ENCODE data around the gene SLC43A1. TPM values are rescaled to one million over a fixed set of nuclear protein-coding genes. Genes with fewer than 3 reads are reported as not detected.

The SLC43A1 gene
- total and polyA plus RNA-seq, 2 of the 4 experiments (the other 2 are of a cell fraction), result 10.0 to 17.0 TPM

DNA sequence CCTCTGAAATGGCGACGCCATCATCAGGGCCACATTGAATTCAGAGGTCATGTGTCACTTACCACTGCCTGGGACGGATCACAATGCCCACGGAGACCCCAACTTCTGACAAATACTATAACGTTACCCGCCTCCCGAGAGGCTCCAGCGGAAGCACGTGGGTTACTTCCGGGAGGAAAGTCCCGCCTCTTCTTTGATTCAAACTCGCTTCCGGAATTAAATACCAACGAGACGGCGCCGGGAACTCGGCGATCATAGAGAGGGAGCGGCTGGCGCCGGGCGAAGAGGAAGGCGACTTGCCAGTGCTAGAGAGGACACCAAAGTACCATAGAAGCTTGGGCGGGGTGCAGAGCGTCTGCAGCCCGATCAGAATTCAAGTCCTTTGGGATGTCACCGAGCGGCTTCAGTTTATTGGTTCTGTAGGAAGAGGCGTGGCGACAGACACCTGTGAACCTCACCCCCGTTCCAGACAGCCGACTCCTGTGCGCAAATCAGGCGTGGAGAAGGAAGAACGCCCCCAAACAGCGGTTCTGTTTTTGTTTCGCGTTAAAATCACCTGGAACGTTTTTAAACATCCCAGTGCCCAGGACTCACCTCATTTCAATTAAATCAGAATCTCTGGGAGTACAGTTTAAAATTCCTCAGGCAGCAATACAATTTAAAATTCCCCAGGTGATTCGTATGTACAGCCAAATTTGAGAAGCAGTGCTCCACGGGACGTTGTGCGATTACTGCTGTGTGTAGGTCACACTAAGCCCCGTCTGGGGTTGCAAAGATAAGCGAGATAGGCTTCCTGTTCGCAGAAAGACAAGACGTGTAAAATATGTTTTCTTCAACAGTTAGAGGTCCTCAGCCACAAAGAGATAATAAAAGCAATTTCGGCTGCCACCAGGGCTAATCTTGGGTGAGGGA, 15.3 kb upstream of the SLC43A1 start, which contains the start of gene TIMM10:
TSS of gene TIMM10 (minus strand) at position 159 of the 912 bp plus-strand sequence. CDS start 565 bp downstream, outside the sequence.
- peak within 1 kb of the TSS; percentile 91 for H3K4ac ChIP-seq (ENCODE audit: low read depth, low read length)
- H2BK5ac ChIP-seq (ENCODE audit: low read depth, low read length, poor library complexity, severe bottlenecking), result peak within 1 kb of the TSS; percentile 57
- H3K9me1 ChIP-seq (ENCODE audit: insufficient read depth, low read length), result no peaks in the 10 kb centered on the region
- H2AFZ ChIP-seq (replicated peaks; ENCODE audit: low read length, poor library complexity), result peak within 1 kb of the TSS; percentile 100
- H2BK15ac ChIP-seq (ENCODE audit: low read depth, low read length), result no peak within 1 kb of the TSS; the same call in 2 of the 3 replicates
- peak within 1 kb of the TSS; percentile 94 for H3K4me2 ChIP-seq (ENCODE audit: low read depth, low read length)
- H2BK20ac ChIP-seq (ENCODE audit: low read depth, low read length), result no peak within 1 kb of the TSS
- in situ Hi-C loops (cut with MboI; ENCODE audit: low sequenced_read_pairs) (no loop called here), intact Hi-C loops (cut with micrococcal nuclease) (loop anchor here (1.0 kb wide), 1 partner anchor 110 kb away; no protein-coding TSS in a partner anchor), dilution Hi-C loops (cut with HindIII; ENCODE audit: low sequenced_read_pairs, unreplicated experiment) (no loop called here)
- no TSS peak for BruUV-seq (replicated peaks)
- H2BK120ac ChIP-seq (ENCODE audit: low read depth, low read length), result peak within 1 kb of the TSS; percentile 48; the same call in 1 of the 2 replicates
- peak within 1 kb of the TSS; percentile 93 for H2AK5ac ChIP-seq (ENCODE audit: low read depth, low read length)
- ChIA-PET CTCF (interaction anchor here (0.9 kb wide), 1 partner anchor 36 kb away, joined by 3 read pairs; no protein-coding TSS in a partner anchor), POLR2A (ENCODE audit: unreplicated experiment) (interaction anchor here (0.7 kb wide), 1 partner anchor 114 kb away, joined by 4 read pairs; no protein-coding TSS in a partner anchor)
- peak within 1 kb of the TSS; percentile 80 for H3K4me3 ChIP-seq (ENCODE audit: insufficient read depth, low read depth, low read length)
- peak within 1 kb of the TSS; percentile 82 for H4K91ac ChIP-seq (ENCODE audit: insufficient read depth, low read depth, low read length)
- H3K14ac ChIP-seq (replicated peaks; ENCODE audit: low read depth, low read length), result peak within 1 kb of the TSS; percentile 98
- peaks cover 8% of the 10 kb centered on the region; the same call in 1 of the 2 replicates for H4K20me1 ChIP-seq (ENCODE audit: insufficient read depth, low read length)
- DNase-seq (peak; percentile 95), ATAC-seq (ENCODE audit: low read depth) (peak; percentile 98)
- peak within 1 kb of the TSS; percentile 78 for H3K27ac ChIP-seq (ENCODE audit: insufficient read depth, low read length)
- H4K5ac ChIP-seq (ENCODE audit: low read depth, low read length), result peak within 1 kb of the TSS; percentile 76
- H4K8ac ChIP-seq (ENCODE audit: low read depth in 2 of 2, low read length in 2 of 2), result peak within 1 kb of the TSS; percentile 89 to 97
- peak within 1 kb of the TSS; percentile 95 for H3K23ac ChIP-seq (ENCODE audit: low read depth, low read length)
- H3K56ac ChIP-seq (ENCODE audit: extremely low read depth, insufficient read depth, low read length), result peak within 1 kb of the TSS; percentile 84
- no peaks in the 10 kb centered on the region for H3K9me3 ChIP-seq (ENCODE audit: control insufficient read depth, insufficient read depth, low read length)
- H3K79me1 ChIP-seq (ENCODE audit: low read depth in 1 of 2, low read length in 2 of 2), result peaks cover 21 to 33% of the 10 kb centered on the region in 2 experiments
- H3K36me3 ChIP-seq (ENCODE audit: control insufficient read depth, insufficient read depth, low read length), result peaks cover 4% of the 10 kb centered on the region; the same call in 1 of the 2 replicates
- H3K18ac ChIP-seq (ENCODE audit: low read depth, low read length), result no peak within 1 kb of the TSS
- H3K9ac ChIP-seq (ENCODE audit: low read depth, low read length), result peak within 1 kb of the TSS; percentile 92
- H2AK9ac ChIP-seq (replicated peaks; ENCODE audit: low read depth, low read length, poor library complexity), result peak within 1 kb of the TSS; percentile 90
- peaks cover 5% of the 10 kb centered on the region; the same call in 1 of the 2 replicates for H3K4me1 ChIP-seq (ENCODE audit: control insufficient read depth, insufficient read depth, low read length)
- H3K27me3 ChIP-seq (ENCODE audit: control insufficient read depth, insufficient read depth, low read length), result peaks cover 3% of the 10 kb centered on the region
- 0% methylated on average over 39 of the region's 49 CpGs; no CpG with 5 or more reads in 1 of the 2 experiments for WGBS, 2 experiments (ENCODE audit: extremely low coverage in 2 of 2, insufficient read length in 1 of 2)
- TF ChIP-seq RCOR1 (IDR thresholded peaks at IDR 0.05; ENCODE audit: insufficient replicate concordance, low read length) (no peak), NFE2L2 (IDR thresholded peaks at IDR 0.05; ENCODE audit: low read depth, low read length) (no peak), BHLHE40 (IDR thresholded peaks at IDR 0.05; ENCODE audit: low read depth, low read length) (no peak), MXI1 (IDR thresholded peaks at IDR 0.05; ENCODE audit: borderline replicate concordance, low read depth, low read length) (peak; percentile 98), SMC3 (IDR thresholded peaks at IDR 0.05; ENCODE audit: low read depth, low read length) (no peak), RAD21 (IDR thresholded peaks at IDR 0.05; ENCODE audit: low read length) (no peak), RFX5 (IDR thresholded peaks at IDR 0.05; ENCODE audit: low read depth, low read length) (no peak), FOS (IDR thresholded peaks at IDR 0.05; ENCODE audit: low read depth, low read length) (no peak), MAZ (IDR thresholded peaks at IDR 0.05; ENCODE audit: borderline replicate concordance, low read depth, low read length) (no peak; the same call in 1 of the 2 replicates), CEBPB (IDR thresholded peaks at IDR 0.05; ENCODE audit: low read depth, low read length) (no peak), POLR2A (IDR thresholded peaks at IDR 0.05; ENCODE audit: low read depth, low read length) (peak; percentile 22; the same call in 1 of the 2 replicates), MAFK (IDR thresholded peaks at IDR 0.05; ENCODE audit: low read depth, low read length) (no peak), CHD1 (IDR thresholded peaks at IDR 0.05; ENCODE audit: low read depth, low read length) (no peak)
- TF ChIP-seq, protein P1, sequence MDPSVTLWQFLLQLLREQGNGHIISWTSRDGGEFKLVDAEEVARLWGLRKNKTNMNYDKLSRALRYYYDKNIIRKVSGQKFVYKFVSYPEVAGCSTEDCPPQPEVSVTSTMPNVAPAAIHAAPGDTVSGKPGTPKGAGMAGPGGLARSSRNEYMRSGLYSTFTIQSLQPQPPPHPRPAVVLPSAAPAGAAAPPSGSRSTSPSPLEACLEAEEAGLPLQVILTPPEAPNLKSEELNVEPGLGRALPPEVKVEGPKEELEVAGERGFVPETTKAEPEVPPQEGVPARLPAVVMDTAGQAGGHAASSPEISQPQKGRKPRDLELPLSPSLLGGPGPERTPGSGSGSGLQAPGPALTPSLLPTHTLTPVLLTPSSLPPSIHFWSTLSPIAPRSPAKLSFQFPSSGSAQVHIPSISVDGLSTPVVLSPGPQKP (IDR thresholded peaks at IDR 0.05; ENCODE audit: borderline replicate concordance, low read depth, low read length), result no peak
- TF ChIP-seq, protein P2, sequence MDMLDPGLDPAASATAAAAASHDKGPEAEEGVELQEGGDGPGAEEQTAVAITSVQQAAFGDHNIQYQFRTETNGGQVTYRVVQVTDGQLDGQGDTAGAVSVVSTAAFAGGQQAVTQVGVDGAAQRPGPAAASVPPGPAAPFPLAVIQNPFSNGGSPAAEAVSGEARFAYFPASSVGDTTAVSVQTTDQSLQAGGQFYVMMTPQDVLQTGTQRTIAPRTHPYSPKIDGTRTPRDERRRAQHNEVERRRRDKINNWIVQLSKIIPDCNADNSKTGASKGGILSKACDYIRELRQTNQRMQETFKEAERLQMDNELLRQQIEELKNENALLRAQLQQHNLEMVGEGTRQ (IDR thresholded peaks at IDR 0.05; ENCODE audit: low read depth, low read length), result peak; percentile 78
